GM15510 (cell line): ENCODE results near the gene B3GNT7.

Experiments
- POLR2A ChIP-seq: IDR thresholded peaks from 3 replicates; pipeline ENCODE4 v1.6.1; 2011; ENCODE audit warnings: borderline replicate concordance; ENCODE audit not compliant: insufficient read length; ENCODE audit errors: extremely low read depth

The B3GNT7 gene

DNA sequence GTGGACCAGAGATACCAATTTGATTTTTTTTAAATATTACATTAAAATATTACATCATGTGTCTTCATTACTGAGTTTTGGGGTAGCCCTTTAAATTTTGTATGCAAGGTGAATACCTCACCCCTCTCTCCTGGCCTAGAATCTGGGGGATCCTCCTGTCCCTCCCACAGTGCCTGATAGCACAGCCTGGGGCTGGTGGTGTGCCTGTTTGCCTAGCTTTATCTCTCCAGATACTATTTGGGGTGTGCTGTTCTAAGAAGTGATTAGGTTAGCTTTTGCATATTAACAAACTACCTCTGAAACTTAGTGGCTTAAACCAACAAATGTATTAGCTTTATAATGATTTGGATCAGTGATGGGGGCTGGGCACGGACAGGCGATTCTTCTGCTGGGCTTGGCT is 20.7 kb upstream of the B3GNT7 start:
- no peak for TF ChIP-seq POLR2A

DNA sequence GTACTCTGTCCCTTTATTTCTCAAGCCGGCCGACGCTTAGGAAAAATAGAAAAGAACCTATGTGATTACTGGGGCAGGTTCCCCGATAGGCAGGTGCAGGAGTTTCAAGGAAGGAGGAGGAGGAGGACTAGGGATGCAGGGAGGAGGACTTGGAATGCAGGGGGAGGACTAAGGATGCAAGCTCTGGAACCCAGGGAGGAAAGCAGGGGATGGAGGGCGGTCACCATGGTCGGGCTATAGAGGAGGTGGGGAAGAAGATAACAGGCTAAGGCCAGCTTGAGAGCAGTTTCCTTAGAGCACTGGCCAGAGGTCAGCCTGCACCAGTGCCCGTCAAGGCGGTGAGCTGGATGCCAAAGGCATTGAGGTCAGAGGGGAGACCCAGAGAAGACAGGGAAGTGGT is 18.7 kb upstream of the B3GNT7 start:
- TF ChIP-seq POLR2A, result no peak

DNA sequence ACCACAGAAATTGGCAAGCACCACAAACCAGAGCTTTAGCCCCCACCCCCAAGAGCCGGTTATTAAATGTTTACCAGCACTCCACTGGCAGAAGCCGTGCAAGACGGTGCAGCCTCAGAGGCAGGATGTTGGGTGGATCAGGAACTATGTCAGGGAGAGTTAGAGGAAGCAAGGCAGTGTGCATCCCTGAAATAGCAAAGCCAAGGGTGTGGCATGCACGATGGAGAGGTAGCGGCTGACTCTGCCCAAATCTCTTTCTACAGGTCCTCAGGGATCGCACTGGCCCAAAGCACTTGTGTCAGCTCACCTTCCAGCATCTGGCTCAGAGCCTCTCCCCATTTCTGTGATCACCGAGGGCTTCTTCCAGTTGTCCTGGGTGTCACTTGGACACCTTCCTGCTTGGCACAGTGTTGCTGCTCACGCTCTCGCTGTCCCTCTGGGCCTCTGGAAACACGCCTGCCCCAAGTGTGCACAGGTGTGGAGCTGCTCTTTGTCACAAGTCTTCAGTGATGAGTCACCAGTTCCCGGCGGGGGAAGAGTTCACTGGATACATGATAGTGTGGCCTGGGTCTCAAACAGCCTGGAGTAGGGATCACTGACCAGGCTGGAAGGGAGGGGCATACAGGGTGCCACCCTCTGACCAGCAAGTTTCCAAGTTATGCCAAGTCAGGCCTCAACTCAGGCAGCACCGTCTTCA is 17.3 kb upstream of the B3GNT7 start:
- no peak for TF ChIP-seq POLR2A

DNA sequence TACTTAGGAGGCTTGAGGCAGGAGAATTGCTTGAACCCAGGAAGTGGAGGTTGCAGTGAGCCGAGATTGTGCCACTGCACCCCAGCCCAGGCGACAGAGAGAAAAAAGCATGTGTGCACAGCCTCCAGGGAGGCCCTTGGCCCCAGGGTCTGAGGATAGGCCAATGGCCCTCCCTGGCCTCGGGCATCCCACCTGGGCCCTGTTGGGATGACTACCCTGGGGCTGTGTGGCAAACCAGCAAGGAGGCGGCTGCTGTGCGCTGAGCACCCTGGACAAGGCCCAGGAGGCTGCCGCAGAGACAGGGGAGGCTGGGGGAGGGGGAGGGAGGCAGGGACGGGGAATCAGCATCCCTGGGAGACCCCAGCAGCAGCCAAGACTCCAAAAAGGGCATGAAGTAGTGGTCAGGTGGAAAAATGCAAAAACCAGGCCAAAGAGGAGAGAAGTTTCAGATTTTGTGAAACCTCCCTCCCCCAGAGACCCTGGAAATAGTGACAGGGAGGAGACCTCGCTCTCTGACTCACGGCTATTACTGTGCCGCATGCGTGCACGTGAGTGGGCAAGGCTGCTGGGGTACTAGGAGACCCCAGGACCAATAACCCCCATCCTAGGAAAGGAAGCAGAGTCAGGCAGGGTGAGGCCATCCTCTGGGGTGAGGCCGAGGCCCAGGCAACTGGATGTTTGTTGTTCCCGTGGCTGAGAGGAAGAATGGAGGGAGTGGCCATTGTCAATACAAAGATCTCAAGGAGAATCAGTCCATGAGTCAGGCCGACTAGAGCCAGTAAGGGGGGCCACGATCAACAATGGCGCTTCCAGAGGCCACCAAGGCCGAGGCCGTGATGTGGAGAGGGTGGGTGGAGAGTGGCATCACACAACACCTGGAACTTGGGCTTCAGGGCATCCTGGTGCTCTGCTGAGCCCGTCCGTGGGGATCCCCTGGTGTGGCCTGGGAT is 16.0 kb upstream of the B3GNT7 start:
- TF ChIP-seq POLR2A, result no peak

DNA sequence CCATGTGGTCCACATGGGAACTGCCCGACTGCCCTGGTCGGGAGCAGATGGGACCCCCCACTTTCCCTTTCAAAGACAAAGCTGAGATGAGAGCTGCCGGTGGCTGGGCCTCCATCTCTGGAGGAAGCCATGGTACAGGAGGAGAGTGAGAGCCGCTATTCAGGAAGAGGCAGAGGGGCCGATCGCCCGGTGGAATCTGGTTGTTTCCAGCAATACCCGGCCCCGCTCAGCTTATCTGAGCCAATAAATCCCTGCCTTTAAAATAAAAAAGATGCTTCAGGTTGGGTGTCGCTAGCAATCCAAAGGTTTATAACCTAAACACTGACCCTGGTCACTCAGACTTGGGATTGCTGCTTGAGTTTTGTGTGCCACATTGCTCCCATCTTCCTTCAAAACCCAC is 15.2 kb upstream of the B3GNT7 start:
- no peak for TF ChIP-seq POLR2A

DNA sequence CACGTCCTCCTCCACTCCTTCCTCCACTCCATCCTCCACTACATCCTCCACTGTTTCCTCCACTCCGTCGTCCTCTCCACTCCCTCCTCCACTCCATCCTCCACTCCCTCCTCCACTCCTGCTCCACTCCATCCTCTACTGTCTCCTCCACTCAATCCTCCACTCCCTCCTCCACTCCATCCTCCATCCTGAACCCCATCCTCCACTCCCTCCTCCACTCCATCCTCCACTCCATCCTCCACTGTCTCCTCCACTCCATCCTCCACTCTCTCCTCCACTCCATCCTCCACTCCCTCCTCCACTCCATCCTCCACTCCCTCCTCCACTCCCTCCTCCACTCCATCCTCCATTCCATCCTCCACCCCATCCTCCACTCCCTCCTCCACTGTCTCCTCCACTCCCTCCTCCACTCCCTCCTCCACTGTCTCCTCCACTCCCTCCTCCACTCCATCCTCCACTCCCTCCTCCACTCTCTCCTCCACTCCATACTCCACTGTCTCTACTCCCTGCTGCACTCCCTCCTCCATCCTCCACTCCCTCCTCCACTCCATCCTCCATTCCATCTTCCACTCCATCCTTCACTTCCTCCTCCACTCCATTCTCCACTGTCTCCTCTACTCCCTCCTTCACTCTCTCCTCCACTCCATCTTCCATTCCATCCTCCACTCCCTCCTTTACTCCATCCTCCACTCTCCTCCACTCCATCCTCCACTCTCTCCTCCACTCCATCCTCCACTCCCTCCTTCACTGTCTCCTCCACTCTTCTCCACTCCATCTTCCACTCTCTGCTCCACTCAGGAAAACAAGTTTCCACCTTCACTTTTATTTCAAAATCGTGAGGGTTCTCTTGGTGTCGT is 14.3 kb upstream of the B3GNT7 start:
- no peak for TF ChIP-seq POLR2A

DNA sequence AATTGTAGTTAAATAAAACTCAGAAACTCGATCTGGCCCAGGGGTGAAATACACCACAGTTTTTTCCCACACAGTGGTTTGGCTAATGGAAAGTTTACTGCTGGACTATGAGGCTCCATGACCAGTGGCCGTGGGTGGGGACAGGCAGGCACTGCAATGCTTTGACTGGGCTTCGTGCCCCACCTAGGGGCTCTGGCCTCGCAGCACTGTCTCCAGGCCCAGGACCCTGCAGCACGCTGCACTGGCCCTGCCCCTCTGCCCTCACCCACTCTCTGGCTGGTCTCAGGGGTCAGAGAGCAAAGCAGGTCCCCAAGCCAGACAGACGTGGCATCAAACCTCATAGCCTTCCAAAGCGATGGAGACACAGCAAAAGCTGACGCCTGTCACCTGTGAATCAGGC is 13.4 kb upstream of the B3GNT7 start:
- TF ChIP-seq POLR2A, result no peak

DNA sequence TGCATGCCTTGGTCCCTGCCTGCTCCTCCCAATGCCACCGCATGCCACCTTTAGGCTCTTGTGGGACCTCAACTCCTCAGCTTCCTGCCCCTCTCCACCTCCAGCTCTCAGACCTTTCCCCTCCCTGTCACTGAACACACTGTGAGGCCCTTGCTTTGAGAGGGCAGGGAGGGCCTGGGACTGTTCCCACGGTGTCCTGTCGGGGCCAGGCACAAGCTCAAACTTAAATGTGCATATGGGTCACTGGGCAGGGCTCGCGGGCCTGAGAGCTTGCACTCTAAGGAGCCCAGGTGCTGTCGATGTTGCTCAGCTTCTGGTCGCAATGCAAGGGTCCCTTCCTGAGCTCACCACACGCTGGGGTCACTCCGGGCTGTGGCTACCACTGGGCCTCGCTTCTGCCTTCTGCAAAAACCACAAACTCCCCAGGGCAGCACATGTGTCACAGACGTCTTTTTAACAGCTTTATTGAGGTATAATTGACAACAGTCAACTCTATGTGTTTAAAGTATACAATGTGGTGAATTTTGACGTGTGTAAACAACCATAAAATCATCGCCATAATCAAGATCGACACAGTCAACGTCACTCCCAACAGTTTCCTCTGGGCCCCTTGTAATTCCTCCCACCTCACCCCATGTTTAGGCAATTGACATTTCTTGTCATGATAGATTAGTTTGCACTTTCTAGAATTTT is 11.9 kb upstream of the B3GNT7 start:
- TF ChIP-seq POLR2A, result no peak

DNA sequence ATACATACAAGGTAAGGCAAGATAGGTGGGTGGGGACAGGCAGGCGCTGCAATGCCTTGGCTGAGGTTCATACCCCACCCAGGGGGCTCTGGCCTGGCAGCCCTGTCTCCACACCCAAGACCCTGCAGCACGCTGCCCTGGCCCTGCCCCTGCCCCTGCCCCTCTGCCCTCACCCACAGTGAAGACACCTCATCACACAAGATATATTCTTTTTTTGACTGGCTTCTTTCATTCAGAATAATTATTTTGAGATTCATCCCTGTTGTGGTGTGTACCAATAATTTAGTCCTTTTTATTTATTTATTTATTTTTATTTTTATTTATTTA is 11.4 kb upstream of the B3GNT7 start:
- no peak for TF ChIP-seq POLR2A

DNA sequence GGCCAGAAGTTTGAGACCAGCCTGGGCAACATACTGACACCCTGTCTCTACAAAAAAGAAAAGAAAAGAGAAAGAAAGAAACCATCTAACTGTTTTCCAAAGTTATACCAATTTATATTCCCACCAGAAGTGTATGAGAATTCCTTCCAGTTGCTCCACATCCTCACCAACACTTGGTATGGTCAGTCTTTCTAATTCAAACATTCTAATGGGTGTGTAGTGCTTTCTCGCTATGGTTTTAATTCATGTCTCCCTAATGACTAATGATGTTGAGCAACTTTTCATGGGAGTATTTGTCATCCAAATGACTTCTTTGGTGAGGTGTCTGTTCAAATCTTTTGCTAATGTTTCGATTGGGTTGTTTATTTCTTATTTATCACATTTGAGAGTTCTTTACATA is 10.5 kb upstream of the B3GNT7 start:
- no peak for TF ChIP-seq POLR2A

DNA sequence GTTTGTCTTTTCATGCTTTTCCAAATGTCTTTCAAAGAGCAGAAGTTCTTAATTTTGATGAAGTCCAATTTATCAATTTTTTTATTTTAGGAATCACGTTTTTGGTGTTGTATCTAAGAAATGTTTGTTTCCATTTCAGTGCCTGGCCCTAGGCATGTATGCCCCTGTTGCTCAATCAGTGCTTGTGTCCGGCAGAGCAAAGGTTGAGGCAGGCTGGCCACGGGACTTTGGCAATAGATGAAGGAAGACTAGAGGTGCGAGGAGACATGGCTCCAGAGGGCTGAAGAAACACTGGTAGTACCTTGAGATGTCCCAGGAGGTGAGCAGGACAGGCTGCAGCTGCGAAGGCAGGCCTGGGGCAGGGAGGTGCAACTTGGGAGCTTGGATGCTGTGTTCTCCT is 10.1 kb upstream of the B3GNT7 start:
- no peak for TF ChIP-seq POLR2A

DNA sequence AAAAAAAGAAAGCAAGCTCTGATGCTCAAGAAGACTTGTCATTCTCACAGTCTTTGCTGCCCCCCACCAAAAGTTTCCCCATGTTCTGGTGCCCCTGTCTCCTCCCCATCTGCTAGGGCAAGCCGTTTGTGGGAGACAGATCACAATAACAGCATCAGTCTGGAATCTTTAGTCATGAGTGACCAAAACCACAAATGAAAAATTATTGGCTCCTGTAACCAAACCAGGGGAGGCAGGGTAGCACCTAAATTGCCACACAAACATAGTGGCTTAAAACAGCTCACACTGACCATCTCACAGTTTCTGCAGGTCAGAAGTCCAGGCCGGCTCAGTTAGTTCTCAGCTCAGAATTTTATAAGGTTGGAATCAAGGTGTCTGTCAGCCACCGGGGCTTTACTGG is 9.1 kb upstream of the B3GNT7 start:
- no peak for TF ChIP-seq POLR2A

DNA sequence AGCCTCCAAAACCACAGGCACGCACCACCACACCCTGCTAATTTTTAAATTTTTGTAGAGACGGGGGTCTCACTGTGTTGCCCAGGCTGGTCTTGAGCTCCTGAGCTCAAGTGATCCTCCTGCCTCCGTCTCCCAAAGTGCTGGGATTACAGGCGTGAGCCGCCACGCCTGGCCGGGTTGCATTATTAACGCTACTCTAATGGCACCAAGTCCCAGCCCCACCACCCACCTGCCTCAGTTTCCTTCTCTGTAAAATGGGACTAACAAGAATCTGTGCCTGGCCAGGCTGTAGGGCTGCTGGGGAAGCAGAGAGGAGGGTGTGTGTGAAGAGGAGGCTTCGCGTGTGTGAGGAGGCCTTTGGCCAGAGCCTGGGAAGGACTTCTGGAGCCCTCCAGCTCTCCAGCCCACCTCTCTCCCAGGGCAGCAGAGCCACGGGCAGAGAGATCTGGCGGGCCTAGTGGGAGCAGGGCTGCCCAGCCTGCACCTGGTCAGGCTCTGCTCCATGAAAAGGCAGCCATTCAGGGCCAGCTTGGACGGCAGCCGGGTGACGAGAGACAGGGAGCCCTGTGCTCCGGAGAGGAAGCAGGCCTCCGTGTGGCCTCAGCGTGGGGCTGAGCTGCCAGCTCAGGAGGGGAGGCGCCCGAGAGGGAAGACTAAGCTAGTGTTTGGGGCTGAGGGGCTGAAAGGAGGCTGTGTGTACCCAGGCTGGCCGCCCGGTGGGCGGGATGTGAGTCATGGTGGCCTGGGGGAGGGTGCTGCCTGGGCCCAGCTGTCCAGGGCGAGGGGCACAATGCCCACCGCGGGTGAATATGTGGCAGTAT is 7.4 kb upstream of the B3GNT7 start:
- TF ChIP-seq POLR2A, result no peak
